WTC11 (cell line): ENCODE measurements around the gene PROK2.

Experiments
- CTCF ChIP-seq: fragments of 200-600 bp; IDR thresholded peaks from 2 replicates; pipeline ENCODE4 v1.8.0; 2022; ENCODE audit warnings: antibody characterized with exemption
- NR2C2 ChIP-seq: sonication (generic); formaldehyde crosslinking; IDR thresholded peaks from 2 replicates; pipeline ENCODE4 v1.8.0; 2022; ENCODE audit warnings: mild to moderate bottlenecking, missing genetic modification reagents
- SMAD3 ChIP-seq: sonication (generic); formaldehyde crosslinking; IDR thresholded peaks from 2 replicates; pipeline ENCODE4 v1.8.0; 2022; ENCODE audit warnings: missing genetic modification reagents, mild to moderate bottlenecking, borderline replicate concordance
- SP1 ChIP-seq: sonication (generic); formaldehyde crosslinking; conservative IDR thresholded peaks from 2 replicates; pipeline ENCODE4 v1.8.1; 2022; ENCODE audit warnings: missing genetic modification reagents

- TF ChIP-seq NR2C2 (CRISPR knock-in tag) (no peak), SP1 (no peak), CTCF (no peak), SMAD3 (no peak)
Observed at GRCh38 chr3:71817262-71817661, 32.3 kb upstream of the PROK2 start.
